ENCODE measurements around the gene NACC2. TPM values are rescaled to one million over a fixed set of nuclear protein-coding genes. Genes with fewer than 3 reads are reported as not detected.

The NACC2 gene
- total and polyA plus RNA-seq, 9 of the 15 experiments (the other 6 are each of a cell fraction or from before 2014, with no cell fraction given), result 0.70 to 25.1 (median 5.6) TPM

GRCh38 chr9:135960411-135961276 lies 134.4 kb downstream of the NACC2 start (continued):
- TF ChIP-seq, protein P1, sequence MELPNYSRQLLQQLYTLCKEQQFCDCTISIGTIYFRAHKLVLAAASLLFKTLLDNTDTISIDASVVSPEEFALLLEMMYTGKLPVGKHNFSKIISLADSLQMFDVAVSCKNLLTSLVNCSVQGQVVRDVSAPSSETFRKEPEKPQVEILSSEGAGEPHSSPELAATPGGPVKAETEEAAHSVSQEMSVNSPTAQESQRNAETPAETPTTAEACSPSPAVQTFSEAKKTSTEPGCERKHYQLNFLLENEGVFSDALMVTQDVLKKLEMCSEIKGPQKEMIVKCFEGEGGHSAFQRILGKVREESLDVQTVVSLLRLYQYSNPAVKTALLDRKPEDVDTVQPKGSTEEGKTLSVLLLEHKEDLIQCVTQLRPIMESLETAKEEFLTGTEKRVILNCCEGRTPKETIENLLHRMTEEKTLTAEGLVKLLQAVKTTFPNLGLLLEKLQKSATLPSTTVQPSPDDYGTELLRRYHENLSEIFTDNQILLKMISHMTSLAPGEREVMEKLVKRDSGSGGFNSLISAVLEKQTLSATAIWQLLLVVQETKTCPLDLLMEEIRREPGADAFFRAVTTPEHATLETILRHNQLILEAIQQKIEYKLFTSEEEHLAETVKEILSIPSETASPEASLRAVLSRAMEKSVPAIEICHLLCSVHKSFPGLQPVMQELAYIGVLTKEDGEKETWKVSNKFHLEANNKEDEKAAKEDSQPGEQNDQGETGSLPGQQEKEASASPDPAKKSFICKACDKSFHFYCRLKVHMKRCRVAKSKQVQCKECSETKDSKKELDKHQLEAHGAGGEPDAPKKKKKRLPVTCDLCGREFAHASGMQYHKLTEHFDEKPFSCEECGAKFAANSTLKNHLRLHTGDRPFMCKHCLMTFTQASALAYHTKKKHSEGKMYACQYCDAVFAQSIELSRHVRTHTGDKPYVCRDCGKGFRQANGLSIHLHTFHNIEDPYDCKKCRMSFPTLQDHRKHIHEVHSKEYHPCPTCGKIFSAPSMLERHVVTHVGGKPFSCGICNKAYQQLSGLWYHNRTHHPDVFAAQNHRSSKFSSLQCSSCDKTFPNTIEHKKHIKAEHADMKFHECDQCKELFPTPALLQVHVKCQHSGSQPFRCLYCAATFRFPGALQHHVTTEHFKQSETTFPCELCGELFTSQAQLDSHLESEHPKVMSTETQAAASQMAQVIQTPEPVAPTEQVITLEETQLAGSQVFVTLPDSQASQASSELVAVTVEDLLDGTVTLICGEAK (IDR thresholded peaks at IDR 0.05), result no peak
- TF ChIP-seq, protein P1 (CRISPR knock-in tag; IDR thresholded peaks at IDR 0.05), result no peak
- no peak for TF ChIP-seq GATA2 (CRISPR knock-in tag; IDR thresholded peaks at IDR 0.05)
- TF ChIP-seq SRSF7 (optimal IDR thresholded peaks at IDR 0.05; ENCODE audit: low read depth, low read length), result no peak
- no peak for TF ChIP-seq HDAC8 (tag; IDR thresholded peaks at IDR 0.05)
- TF ChIP-seq NFATC3 (IDR thresholded peaks at IDR 0.05), result no peak
- no peak for TF ChIP-seq FIP1L1 (IDR thresholded peaks at IDR 0.05; ENCODE audit: low read depth, low read length, poor library complexity, severe bottlenecking)
- no peak for TF ChIP-seq ZKSCAN3 (CRISPR knock-in tag; IDR thresholded peaks at IDR 0.05)
- no peak for TF ChIP-seq SIRT6 (IDR thresholded peaks at IDR 0.05; ENCODE audit: low read depth, low read length)
- TF ChIP-seq, protein P2, sequence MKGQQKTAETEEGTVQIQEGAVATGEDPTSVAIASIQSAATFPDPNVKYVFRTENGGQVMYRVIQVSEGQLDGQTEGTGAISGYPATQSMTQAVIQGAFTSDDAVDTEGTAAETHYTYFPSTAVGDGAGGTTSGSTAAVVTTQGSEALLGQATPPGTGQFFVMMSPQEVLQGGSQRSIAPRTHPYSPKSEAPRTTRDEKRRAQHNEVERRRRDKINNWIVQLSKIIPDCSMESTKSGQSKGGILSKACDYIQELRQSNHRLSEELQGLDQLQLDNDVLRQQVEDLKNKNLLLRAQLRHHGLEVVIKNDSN (CRISPR knock-in tag; IDR thresholded peaks at IDR 0.05), result no peak
- TF ChIP-seq E2F8 (IDR thresholded peaks at IDR 0.05; ENCODE audit: low read depth, partially characterized antibody), result no peak
- no peak for TF ChIP-seq HNRNPL (IDR thresholded peaks at IDR 0.05; ENCODE audit: low read depth, low read length)
- no peak for TF ChIP-seq ZFP36 (IDR thresholded peaks at IDR 0.05; ENCODE audit: low read depth, low read length, partially characterized antibody)
- TF ChIP-seq KAT2B (IDR thresholded peaks at IDR 0.05; ENCODE audit: low read depth, low read length), result no peak

All from K562 (cell line).